ENCODE results near the gene ADGRL2.

The ADGRL2 gene

GRCh38 chr1:81920886-81921285 lies 120.2 kb downstream of the ADGRL2 start:
- DNase-seq, result no peak

DNA sequence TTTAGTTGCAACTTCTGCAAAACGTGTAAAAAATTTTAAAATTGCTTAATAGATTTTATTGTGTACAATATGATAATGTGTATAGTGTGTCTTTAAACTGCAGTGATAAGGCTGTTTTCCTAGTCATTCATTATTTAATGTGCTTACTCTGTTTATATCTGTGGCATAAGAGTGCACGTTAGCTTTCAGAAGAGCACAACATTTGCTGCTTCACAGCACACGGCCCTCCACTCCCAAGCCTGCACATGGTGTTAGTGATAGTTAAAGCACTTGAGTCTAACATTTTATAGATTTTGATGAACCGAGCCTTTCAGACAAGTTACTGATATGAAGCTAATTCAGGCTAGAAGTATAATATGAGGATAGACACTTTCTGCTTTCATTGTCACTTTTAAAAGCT lies 120.6 kb downstream of the ADGRL2 start:
- DNase-seq, result no peak

DNA sequence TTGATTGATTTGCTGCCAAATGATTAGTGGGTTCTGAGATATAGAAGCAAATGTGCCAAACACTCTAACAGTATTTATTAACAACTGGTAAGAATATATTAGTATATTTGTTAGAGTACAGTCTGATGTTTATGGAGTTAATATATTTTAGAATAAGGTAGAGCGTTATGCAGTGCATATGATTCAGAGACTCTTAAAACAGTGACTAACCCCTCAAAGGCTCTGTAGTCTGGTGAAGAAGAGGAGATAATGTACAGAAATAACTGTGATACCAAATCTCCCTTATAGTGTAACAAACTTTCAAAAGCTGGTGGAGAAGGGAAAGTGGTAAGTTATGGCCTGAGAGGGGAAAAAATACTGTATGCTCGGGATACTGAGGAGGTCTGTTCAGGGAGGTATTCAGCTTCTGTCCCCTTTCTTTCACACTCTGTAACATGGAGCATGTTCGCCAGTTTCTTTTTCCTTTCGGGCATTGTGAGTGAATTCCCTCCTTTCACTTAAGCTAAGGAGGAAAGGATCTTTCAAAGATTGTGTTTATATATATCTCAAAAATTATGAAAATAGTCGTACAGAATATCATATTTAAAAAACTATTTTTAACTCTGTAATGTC lies 121.2 kb downstream of the ADGRL2 start:
- no peak for DNase-seq

DNA sequence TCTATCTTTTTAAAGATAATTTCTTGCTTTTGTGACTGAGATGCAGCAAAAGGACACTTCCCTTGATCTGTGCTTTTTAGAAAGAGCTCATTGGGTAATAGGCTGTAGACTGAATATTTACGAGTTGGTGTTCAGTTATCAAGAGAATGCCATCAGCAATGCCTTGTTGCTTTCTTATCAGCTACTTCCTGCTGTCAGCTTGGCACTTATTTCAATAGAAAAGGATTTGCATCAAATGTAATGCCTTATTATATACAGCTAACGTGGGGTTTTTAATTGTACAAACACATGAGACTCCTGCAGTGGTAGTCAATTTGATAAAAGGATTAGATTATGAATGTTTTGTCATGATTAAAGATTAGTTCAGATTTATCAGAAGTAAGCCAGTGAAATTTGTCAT lies 122.2 kb downstream of the ADGRL2 start:
- no peak for DNase-seq

GRCh38 chr1:81929106-81929505 lies 128.4 kb downstream of the ADGRL2 start:
- DNase-seq, result no peak

- no peak for DNase-seq
These were observed 136.1 kb downstream of the ADGRL2 start for GRCh38 chr1:81936853-81937252.

DNA sequence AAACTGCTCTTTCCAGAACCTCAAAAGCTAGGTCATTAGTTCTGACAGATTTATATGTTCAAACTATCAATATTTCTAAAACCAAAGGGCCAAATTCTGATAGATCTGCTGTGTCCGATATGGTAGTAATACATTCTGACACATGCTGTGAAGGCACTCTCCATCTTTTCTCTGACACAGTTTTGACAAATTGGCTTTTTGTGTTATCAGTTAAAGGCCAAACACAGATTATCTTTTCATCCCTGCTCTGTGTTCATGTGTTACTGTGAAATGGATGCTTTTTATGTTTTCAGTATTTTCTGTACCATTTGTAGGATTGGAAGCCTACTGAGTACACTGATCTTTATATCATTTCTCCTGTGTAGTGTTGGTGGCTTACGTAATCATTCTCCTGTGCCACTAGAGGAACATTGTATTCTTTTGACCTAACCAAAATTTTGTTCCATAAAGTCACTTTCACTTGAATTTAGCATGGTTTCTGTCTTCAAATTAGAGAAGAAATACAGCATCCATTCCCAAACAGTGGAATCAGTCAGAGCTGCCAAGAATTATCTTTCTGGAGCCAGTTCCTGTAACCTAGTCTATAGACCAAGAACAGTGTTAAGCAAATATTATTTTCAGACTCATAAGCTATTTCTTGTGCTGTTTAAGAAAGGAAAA lies 137.2 kb downstream of the ADGRL2 start:
- DNase-seq, result no peak

DNA sequence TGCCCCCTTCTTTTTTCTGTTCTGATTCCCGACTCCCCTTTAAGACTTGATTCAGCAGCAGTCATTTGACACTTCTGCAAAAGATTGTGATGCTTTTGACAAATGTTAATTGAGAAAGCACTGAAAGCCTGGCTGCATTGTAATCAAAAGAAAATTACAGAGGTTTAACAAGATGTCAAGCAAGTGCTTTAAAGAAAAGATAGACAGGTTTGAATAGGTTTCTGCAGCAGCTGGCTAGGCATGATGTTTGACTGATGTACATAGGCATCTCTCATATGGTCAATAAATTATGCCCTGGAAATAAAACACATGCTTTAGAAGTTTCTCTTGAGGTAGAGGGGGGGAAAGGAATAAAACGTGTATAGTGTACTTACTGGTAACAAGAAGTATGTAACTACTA lies 147.8 kb downstream of the ADGRL2 start:
- no peak for DNase-seq

DNA sequence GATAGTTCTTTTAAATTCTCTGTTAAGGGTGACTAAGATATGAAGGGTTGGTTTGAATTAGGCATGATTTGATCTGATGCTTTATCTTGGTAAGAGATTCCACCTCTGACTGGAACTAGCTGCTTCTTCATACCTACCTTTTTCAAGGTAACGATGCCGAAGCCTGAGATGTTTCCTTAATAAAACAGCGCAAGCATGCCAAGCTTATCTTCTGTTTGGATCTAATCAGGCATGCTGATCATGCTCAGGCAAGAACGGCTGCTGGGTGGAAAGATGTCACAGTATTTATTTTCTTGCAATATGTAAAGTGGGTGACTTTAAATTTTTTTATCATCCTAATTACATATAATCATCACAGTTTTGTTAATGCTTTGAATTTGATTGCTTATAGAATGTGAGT lies 148.7 kb downstream of the ADGRL2 start:
- no peak for DNase-seq

GRCh38 chr1:81950037-81950436 lies 149.3 kb downstream of the ADGRL2 start:
- no peak for DNase-seq

DNA sequence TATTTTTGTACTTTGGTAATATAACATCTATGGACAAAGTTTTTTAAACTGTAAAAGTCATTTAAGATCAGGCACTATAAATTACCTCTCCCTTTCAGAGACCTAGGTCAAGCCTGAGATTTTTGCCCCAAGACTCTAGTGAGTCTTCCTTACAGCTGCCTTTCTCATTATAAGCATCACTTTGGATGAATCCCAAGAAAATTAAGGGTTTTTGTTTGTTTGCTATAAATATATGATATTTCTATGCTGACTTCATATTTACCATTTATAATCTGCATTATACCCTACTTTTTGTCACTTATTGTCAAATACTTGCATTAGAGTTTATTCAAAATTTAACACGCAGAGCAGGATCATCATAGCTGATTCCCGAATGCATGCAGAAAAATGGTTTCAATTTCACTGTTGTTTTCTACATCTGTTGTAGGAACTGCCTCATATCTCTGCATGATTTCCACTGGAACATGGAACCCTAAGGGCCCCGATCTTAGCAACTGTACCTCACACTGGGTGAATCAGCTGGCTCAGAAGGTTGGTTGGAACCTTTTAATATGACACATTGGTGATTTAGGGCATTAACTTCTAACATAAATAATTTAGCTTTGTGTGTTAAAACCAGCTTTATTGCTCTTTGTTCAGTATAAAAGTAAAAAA lies 150.0 kb downstream of the ADGRL2 start:
- no peak for DNase-seq

DNA sequence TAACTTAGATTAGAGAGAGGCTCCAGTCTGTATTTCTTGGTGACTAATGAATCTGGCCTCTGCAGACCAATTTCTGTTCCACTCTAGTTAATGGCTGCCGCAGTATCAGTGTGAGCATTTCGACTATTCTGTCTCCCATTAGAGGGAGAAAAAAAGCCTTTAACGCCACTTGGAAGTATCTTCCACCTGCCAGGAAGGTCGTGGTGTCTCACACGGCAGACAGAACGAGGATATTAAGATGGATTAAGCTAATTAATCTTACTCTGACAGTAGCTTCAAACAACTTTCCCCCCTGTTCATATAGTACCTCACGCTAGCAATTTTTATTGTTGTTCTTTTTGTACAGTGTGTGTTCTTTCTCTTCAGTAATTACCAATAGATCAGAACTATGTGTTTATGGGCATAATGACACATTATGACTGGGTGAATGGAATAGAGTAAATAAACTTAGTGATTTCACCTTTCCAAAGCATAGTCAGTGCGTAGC lies 153.8 kb downstream of the ADGRL2 start:
- peak; percentile 56 to 82 for DNase-seq

DNA sequence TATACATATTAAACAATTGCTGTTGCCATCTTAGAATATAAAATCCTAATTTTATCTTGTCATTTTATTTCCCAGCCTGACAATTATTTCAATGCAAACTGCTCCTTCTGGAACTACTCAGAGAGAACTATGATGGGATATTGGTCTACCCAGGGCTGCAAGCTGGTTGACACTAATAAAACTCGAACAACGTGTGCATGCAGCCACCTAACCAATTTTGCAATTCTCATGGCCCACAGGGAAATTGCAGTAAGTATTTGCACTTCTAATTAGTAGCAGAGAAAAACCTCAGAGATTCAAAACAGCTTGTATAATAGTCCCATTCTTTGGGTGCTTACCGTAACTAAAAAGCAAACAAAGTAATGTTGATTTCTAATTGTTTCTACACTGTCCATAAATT lies 167.2 kb downstream of the ADGRL2 start:
- DNase-seq, result no peak

DNA sequence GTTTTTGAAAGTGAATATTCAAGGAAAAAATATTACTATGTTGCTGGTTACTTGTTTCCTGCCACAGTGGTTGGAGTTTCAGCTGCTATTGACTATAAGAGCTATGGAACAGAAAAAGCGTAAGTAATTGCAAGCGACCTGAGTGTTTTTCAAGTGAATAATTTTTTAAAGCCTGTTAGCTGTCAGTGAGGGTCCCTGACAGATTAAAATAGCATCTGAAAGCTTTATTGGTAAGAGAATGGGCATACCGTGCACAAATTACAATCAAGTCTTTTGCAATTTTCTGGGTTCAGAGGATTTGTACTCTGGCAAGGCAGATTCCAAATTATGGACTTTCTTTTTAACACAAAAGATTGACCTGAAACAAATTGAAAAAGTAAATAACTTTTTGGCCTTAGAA lies 169.7 kb downstream of the ADGRL2 start:
- DNase-seq, result no peak

- no peak for DNase-seq
These were observed 173.6 kb downstream of the ADGRL2 start for GRCh38 chr1:81974222-81974841.

DNA sequence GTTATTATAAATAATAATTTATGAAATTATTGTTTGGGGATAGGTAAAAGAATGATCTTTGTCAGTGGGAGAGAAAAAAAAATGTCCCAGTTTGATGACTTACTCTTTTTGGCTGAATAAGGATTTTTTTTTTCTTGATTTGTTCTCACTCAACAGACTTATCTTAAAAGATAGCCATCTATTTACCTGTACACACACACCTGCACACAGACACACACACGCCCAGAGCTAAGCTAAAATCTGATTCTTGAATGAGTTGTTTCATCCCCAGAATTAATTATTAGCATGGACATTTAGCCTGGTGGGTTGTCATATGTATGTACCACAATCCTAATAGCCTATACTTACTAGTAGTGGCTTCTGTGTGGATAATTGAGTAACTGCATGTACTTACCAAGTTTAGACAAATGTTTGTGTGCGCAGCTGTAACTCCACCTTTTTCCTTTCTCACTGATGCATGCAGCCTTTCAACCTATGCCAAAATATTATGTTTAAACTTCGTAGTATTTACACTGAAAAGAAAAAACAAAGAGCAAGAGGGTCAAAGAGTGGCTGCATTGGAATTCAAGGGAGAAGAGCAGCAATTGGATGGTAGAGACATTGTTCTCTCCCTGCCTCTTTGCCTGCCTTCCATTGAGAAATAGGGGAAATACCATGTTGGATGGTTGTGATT lies 174.3 kb downstream of the ADGRL2 start:
- DNase-seq, result no peak

- DNase-seq, result no peak
These were observed 175.8 kb downstream of the ADGRL2 start for GRCh38 chr1:81976539-81976938.

- DNase-seq, result no peak
These were observed 178.2 kb downstream of the ADGRL2 start for GRCh38 chr1:81978945-81979344.

- DNase-seq, result no peak
These were observed 181.8 kb downstream of the ADGRL2 start for GRCh38 chr1:81982523-81982922.

GRCh38 chr1:81989524-81989923 lies 188.8 kb downstream of the ADGRL2 start:
- DNase-seq, result no peak

DNA sequence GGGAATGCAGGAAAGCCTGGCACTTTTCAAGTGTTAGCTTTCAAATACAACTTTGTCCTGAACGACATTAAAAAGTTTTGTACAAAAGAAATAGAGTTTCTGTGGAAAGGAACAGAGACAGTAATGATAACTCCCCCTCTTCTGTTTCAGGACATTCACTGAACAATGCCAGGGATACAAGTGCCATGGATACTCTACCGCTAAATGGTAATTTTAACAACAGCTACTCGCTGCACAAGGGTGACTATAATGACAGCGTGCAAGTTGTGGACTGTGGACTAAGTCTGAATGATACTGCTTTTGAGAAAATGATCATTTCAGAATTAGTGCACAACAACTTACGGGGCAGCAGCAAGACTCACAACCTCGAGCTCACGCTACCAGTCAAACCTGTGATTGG lies 189.5 kb downstream of the ADGRL2 start:
- DNase-seq, result no peak

- no peak for DNase-seq
These were observed 197.4 kb downstream of the ADGRL2 start for GRCh38 chr1:81998165-81998564.

DNA sequence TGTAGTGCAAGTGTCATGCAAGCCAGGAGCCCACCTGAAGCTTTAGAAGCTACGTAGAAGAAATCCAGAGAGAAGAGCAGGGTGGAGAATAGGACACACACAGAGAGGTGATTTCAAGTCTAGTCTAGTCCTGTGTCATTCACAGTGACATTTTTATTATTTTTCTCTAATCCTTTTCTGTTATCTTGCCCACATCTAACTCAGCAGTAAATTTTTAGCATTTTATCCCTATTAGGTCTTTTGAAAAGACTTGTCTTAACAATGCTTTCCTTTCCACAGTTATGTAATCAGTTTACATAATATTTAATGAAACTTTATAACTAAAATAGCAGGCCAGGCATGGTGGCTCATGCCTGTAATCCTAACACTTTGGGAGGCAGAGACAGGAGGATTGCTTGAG lies 198.6 kb downstream of the ADGRL2 start:
- DNase-seq, result no peak

All from NCI-H524 (cell line).